AG09319 (cell line): Measurements from ENCODE around the gene ACADSB.
A peak's percentile ranks its signal among the peaks of the same experiment; 100 is the strongest.

Experiments
- DNase-seq: peaks from one replicate; pipeline ENCODE4 v3.0.0-alpha.2; 2010; ENCODE audit warnings: low read depth; ENCODE audit errors: extremely low read depth
- CTCF ChIP-seq: IDR thresholded peaks from 2 replicates; pipeline ENCODE4 v1.5.1; 2011; ENCODE audit warnings: low read depth, mild to moderate bottlenecking, inconsistent platforms, low read length, moderate library complexity

Gene ACADSB

DNA sequence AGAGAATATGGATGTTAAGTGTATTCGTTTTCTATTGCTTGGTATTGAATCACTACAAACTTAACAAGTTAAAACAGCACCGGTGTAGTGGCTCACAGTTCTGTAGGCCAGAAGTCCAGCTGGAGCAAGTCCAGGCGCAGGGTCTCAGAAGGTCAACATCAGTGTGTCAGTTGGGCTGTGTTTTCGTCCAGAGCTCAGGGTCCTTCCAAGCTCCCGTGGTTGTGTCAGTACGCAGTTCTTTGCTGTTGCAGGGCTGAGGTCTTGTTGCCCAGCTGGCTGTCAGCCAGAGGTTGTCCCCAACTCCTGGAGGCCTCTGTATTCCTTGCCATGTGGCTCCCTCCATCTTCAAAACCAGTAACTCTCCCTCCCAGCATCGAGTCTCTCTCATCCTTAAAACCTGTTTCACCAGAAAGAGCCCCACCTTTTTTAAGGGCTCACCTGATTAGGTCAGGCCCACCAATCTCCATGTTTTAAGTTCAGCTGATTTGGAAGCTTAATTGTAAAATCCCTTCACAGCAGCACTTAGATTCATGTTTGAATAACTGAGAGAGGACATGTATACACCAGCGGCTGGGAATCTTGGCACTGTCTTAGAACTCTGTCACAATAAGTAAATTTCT is 26.8 kb downstream of the ACADSB start:
- TF ChIP-seq CTCF, result no peak

DNA sequence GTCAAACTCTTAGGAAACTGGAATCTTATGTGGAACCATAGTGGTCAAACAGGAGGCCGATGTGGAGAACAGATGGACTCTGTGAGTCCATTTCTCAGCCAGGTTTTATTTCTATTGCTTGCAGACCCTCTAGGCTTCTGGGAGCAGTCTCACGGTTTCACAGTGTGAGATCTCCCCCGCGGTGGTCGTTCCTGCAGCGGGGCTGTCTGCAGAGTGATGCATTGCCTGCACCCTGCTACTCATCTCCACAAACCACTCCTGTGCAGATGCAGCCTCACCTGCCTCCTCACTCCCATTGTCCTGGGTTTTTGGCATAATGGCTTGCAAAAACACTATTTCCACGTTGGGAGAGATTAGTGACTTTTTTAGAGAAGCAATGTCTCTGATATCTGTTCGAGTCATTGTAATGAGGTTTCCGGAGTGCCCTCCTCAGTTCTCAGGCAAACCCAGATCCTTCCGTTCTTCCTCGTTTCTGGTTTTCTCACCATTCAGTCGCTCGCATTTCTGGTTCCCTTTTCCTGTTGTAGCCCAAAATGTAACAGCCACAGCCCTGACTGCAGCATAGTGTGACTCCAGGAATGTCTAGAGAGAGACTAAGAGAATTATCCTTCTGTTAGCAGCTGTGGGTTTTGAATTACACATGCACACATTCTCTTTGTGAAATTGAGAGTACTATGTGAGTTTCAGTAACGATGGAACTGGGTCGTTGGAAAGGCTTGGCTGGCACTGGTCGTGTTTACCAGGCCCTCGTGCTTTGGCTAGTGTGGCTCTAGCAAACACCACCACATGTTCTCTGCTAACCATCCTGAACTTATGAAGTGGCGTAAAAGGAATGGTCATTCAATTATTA is 30.2 kb downstream of the ACADSB start:
- TF ChIP-seq CTCF, result no peak
- DNase-seq, result no peak

More for the DNA sequence above, 26.8 kb downstream of the ACADSB start:
- DNase-seq, result no peak

DNA sequence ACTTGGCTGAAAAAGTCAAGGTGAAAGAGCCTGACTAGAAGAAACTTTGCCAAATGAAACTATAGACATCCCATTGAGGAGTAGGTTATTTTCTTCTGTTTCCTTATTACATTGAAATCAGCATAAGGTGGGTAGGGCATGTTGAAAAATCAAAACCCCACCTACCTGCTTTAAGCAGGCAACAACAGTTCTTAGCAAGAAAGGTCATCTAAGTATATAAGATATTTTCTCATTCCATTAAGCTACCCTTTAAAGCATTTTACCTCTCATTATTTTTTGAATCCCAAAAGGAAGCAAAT is 30.8 kb downstream of the ACADSB start:
- TF ChIP-seq CTCF, result no peak
- DNase-seq, result no peak

DNA sequence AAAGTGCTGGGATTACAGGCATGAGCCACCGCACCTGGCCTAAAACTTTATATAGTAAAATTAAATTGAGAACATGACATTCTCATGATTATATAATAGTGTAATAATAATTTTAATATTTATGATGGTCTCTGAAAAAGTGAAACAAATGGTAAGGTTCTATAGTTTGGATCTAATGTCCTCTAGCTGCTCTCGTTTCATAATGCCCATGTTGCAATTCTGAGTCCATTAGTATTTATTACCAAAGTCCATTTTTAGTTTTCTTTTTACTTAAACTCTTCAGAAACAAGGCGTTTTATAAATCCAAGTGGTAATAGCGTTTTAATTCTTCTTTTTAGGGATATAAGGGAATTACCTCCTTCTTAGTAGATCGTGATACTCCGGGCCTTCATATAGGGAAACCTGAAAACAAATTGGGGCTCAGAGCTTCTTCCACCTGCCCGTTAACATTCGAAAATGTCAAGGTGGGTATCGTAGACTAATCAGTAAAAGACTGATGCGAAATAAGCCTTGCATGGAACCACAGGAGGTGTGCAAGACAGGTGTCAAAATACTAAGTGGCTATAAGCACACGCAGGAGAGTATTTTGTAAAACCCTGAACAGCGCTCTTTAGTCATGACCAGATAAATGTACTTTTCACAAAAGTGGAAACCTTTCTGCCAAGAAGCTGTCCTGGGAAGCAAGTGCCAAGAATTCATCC is 34.1 kb downstream of the ACADSB start:
- TF ChIP-seq CTCF, result no peak
- no peak for DNase-seq

DNA sequence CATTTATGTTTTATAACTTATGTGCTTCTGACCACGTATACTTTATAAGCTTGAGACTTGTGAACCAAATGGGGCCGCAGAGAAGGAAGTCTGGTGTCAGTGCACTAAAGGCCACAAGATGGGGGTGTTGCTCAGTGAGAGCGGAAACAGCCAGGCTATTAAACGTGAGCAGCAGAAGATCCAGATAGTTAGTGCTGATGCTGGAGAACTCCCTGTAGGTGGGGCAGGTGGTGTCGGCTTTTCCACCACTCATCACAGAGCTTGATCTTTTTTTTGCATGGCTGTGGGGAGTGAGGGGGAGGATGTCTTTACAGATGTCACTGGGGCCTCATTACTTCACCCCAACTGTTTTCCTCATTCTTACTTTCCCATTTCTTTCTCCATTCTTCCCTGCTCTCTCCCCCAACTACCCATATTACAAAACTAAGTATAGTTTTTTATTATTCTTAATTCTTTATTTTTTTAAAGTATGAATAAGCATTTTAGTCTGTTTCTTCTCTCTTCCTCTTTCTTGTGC is 34.7 kb downstream of the ACADSB start:
- peak; percentile 69 for TF ChIP-seq CTCF
- DNase-seq, result peak; percentile 10

GRCh38 chr10:123044391-123044790 is 35.6 kb downstream of the ACADSB start:
- no peak for DNase-seq
- TF ChIP-seq CTCF, result no peak; the same call in 1 of the 2 replicates
